Measurements from ENCODE around the gene PLPP1.

PLPP1 gene

GRCh38 chr5:55392669-55393068, 142.1 kb downstream of the PLPP1 start:
- no peak overlapping the region for H4K91ac ChIP-seq (ENCODE audit: low read length)
- peaks cover 14 to 77% of the 10 kb centered on the region in 2 experiments for H3K36me3 ChIP-seq (ENCODE audit: control insufficient read depth in 1 of 2, insufficient read depth in 2 of 2, low read depth in 1 of 2, low read length in 2 of 2)
- no peak for DNase-seq

GRCh38 chr5:55391707-55392106, 143.1 kb downstream of the PLPP1 start:
- H3K4me3 ChIP-seq (ENCODE audit: insufficient read depth in 1 of 2, low read depth in 1 of 2, low read length in 2 of 2) = no peak overlapping the region
- H2AK5ac ChIP-seq (ENCODE audit: low read length, severe bottlenecking) = no peak overlapping the region
- peaks cover 17% of the 10 kb centered on the region for H3K79me1 ChIP-seq (replicated peaks; ENCODE audit: low read length, poor library complexity, severe bottlenecking)
- no peak for DNase-seq
- H3K23ac ChIP-seq (ENCODE audit: low read length in 2 of 2) = no peak overlapping the region
- H3K27ac ChIP-seq (ENCODE audit: low read length, poor library complexity, severe bottlenecking) = no peak overlapping the region
- no peak overlapping the region for H3K4ac ChIP-seq (ENCODE audit: low read depth in 1 of 2, low read length in 2 of 2)
- no peak overlapping the region for H2BK12ac ChIP-seq (ENCODE audit: low read length in 2 of 2)
- no peak overlapping the region for H4K91ac ChIP-seq (ENCODE audit: low read length)
- H3K18ac ChIP-seq (ENCODE audit: low read depth in 1 of 2, low read length in 2 of 2) = no peak overlapping the region
- peaks cover 10% of the 10 kb centered on the region for H3K9me3 ChIP-seq (ENCODE audit: control insufficient read depth, low read length)
- H3K27me3 ChIP-seq (ENCODE audit: control insufficient read depth in 1 of 2, insufficient read depth in 1 of 2, low read length in 2 of 2) = no peaks in the 10 kb centered on the region
- no peak overlapping the region for H3K4me2 ChIP-seq (ENCODE audit: low read length, poor library complexity, severe bottlenecking)
- H3K14ac ChIP-seq (ENCODE audit: low read length in 2 of 2) = no peak overlapping the region
- H2AFZ ChIP-seq (ENCODE audit: low read depth, low read length) = no peak overlapping the region
- no peak overlapping the region for H2BK5ac ChIP-seq (ENCODE audit: low read depth, low read length, poor library complexity, severe bottlenecking)
- no peak overlapping the region for H2BK120ac ChIP-seq (ENCODE audit: low read depth, low read length)
- WGBS = 82% methylated on average over 2 of the region's 2 CpGs
- H3K4me1 ChIP-seq (ENCODE audit: control insufficient read depth, insufficient read depth, low read depth, low read length) = no peaks in the 10 kb centered on the region
- peaks cover 14 to 77% of the 10 kb centered on the region in 2 experiments for H3K36me3 ChIP-seq (ENCODE audit: control insufficient read depth in 1 of 2, insufficient read depth in 2 of 2, low read depth in 1 of 2, low read length in 2 of 2)
- H2BK15ac ChIP-seq (ENCODE audit: low read depth, poor library complexity, severe bottlenecking) = no peak overlapping the region
- no peak overlapping the region for H4K8ac ChIP-seq (ENCODE audit: low read length)
- no peak overlapping the region for H3K9ac ChIP-seq (ENCODE audit: low read length)

More at GRCh38 chr5:55392669-55393068, 142.1 kb downstream of the PLPP1 start:
- Histone ChIP-seq H2BK120ac (ENCODE audit: low read depth, low read length) (no peak overlapping the region), H2AFZ (ENCODE audit: low read depth, low read length) (no peak overlapping the region), H2BK12ac (ENCODE audit: low read length in 2 of 2) (no peak overlapping the region), H3K14ac (ENCODE audit: low read length in 2 of 2) (no peak overlapping the region), H3K4me2 (ENCODE audit: low read length, poor library complexity, severe bottlenecking) (no peak overlapping the region), H3K27me3 (ENCODE audit: control insufficient read depth in 1 of 2, insufficient read depth in 1 of 2, low read length in 2 of 2) (no peaks in the 10 kb centered on the region), H2BK15ac (ENCODE audit: low read depth, poor library complexity, severe bottlenecking) (no peak overlapping the region), H3K18ac (ENCODE audit: low read depth in 1 of 2, low read length in 2 of 2) (no peak overlapping the region), H3K4me3 (ENCODE audit: insufficient read depth in 1 of 2, low read depth in 1 of 2, low read length in 2 of 2) (no peak overlapping the region), H3K4me1 (ENCODE audit: control insufficient read depth, insufficient read depth, low read depth, low read length) (no peaks in the 10 kb centered on the region), H2BK5ac (ENCODE audit: low read depth, low read length, poor library complexity, severe bottlenecking) (no peak overlapping the region), H3K9ac (ENCODE audit: low read length) (no peak overlapping the region), H3K23ac (ENCODE audit: low read length in 2 of 2) (no peak overlapping the region), H2AK5ac (ENCODE audit: low read length, severe bottlenecking) (no peak overlapping the region), H3K9me3 (ENCODE audit: control insufficient read depth, low read length) (peaks cover 10% of the 10 kb centered on the region), H4K8ac (ENCODE audit: low read length) (no peak overlapping the region), H3K4ac (ENCODE audit: low read depth in 1 of 2, low read length in 2 of 2) (no peak overlapping the region), H3K79me1 (replicated peaks; ENCODE audit: low read length, poor library complexity, severe bottlenecking) (peaks cover 17% of the 10 kb centered on the region), H3K27ac (ENCODE audit: low read length, poor library complexity, severe bottlenecking) (no peak overlapping the region)
- whole genome bisulfite sequencing = 100% methylated on average over 1 of the region's 1 CpG

GRCh38 chr5:55387865-55388264, 146.9 kb downstream of the PLPP1 start:
- Histone ChIP-seq H3K79me1 (replicated peaks; ENCODE audit: low read length, poor library complexity, severe bottlenecking) (peaks cover 25% of the 10 kb centered on the region), H2AK5ac (ENCODE audit: low read length, severe bottlenecking) (no peak overlapping the region), H4K8ac (ENCODE audit: low read length) (no peak overlapping the region), H3K9me3 (ENCODE audit: control insufficient read depth, low read length) (peaks cover 20% of the 10 kb centered on the region), H2BK120ac (ENCODE audit: low read depth, low read length) (no peak overlapping the region), H3K27ac (ENCODE audit: low read length, poor library complexity, severe bottlenecking) (no peak overlapping the region), H3K4me3 (ENCODE audit: insufficient read depth in 1 of 2, low read depth in 1 of 2, low read length in 2 of 2) (no peak overlapping the region), H2BK5ac (ENCODE audit: low read depth, low read length, poor library complexity, severe bottlenecking) (no peak overlapping the region), H2BK15ac (ENCODE audit: low read depth, poor library complexity, severe bottlenecking) (no peak overlapping the region), H3K9ac (ENCODE audit: low read length) (no peak overlapping the region), H3K4ac (ENCODE audit: low read depth in 1 of 2, low read length in 2 of 2) (no peak overlapping the region), H2BK12ac (ENCODE audit: low read length in 2 of 2) (no peak overlapping the region), H3K4me1 (ENCODE audit: control insufficient read depth, insufficient read depth, low read depth, low read length) (no peaks in the 10 kb centered on the region), H3K14ac (ENCODE audit: low read length in 2 of 2) (no peak overlapping the region), H3K27me3 (ENCODE audit: control insufficient read depth in 1 of 2, insufficient read depth in 1 of 2, low read length in 2 of 2) (no peaks in the 10 kb centered on the region), H3K36me3 (ENCODE audit: control insufficient read depth in 1 of 2, insufficient read depth in 2 of 2, low read depth in 1 of 2, low read length in 2 of 2) (peaks cover 17 to 67% of the 10 kb centered on the region in 2 experiments), H3K4me2 (ENCODE audit: low read length, poor library complexity, severe bottlenecking) (no peak overlapping the region), H3K18ac (ENCODE audit: low read depth in 1 of 2, low read length in 2 of 2) (no peak overlapping the region), H2AFZ (ENCODE audit: low read depth, low read length) (no peak overlapping the region), H3K23ac (ENCODE audit: low read length in 2 of 2) (no peak overlapping the region), H4K91ac (ENCODE audit: low read length) (no peak overlapping the region)
- no peak for DNase-seq
- 100% methylated on average over 1 of the region's 2 CpGs for WGBS

- no peak overlapping the region for H3K14ac ChIP-seq (ENCODE audit: low read length in 2 of 2)
- H4K8ac ChIP-seq (ENCODE audit: low read length) = no peak overlapping the region
- H3K4me3 ChIP-seq (ENCODE audit: insufficient read depth in 1 of 2, low read depth in 1 of 2, low read length in 2 of 2) = no peak overlapping the region
- H3K36me3 ChIP-seq (ENCODE audit: control insufficient read depth in 1 of 2, insufficient read depth in 2 of 2, low read depth in 1 of 2, low read length in 2 of 2) = peaks cover 13 to 64% of the 10 kb centered on the region in 2 experiments
- no peak overlapping the region for H2AK5ac ChIP-seq (ENCODE audit: low read length, severe bottlenecking)
- H2AFZ ChIP-seq (ENCODE audit: low read depth, low read length) = no peak overlapping the region
- H3K23ac ChIP-seq (ENCODE audit: low read length in 2 of 2) = no peak overlapping the region
- no peak overlapping the region for H2BK5ac ChIP-seq (ENCODE audit: low read depth, low read length, poor library complexity, severe bottlenecking)
- H3K9me3 ChIP-seq (ENCODE audit: control insufficient read depth, low read length) = peaks cover 19% of the 10 kb centered on the region
- no peak overlapping the region for H2BK15ac ChIP-seq (ENCODE audit: low read depth, poor library complexity, severe bottlenecking)
- no peak overlapping the region for H4K91ac ChIP-seq (ENCODE audit: low read length)
- H3K4me1 ChIP-seq (ENCODE audit: control insufficient read depth, insufficient read depth, low read depth, low read length) = no peaks in the 10 kb centered on the region
- peaks cover 19% of the 10 kb centered on the region for H3K79me1 ChIP-seq (replicated peaks; ENCODE audit: low read length, poor library complexity, severe bottlenecking)
- H3K4me2 ChIP-seq (ENCODE audit: low read length, poor library complexity, severe bottlenecking) = no peak overlapping the region
- H3K27me3 ChIP-seq (ENCODE audit: control insufficient read depth in 1 of 2, insufficient read depth in 1 of 2, low read length in 2 of 2) = no peaks in the 10 kb centered on the region
- no peak overlapping the region for H2BK120ac ChIP-seq (ENCODE audit: low read depth, low read length)
- no peak overlapping the region for H3K18ac ChIP-seq (ENCODE audit: low read depth in 1 of 2, low read length in 2 of 2)
- H3K4ac ChIP-seq (ENCODE audit: low read depth in 1 of 2, low read length in 2 of 2) = no peak overlapping the region
- no peak overlapping the region for H2BK12ac ChIP-seq (ENCODE audit: low read length in 2 of 2)
- H3K27ac ChIP-seq (ENCODE audit: low read length, poor library complexity, severe bottlenecking) = no peak overlapping the region
- H3K9ac ChIP-seq (ENCODE audit: low read length) = no peak overlapping the region
- WGBS = no CpG with 5 or more reads among the region's 1 CpG
- no peak for DNase-seq
Measured at GRCh38 chr5:55386356-55386755, 148.4 kb downstream of the PLPP1 start.

Measured in mesenchymal stem cell (in vitro differentiated cells and primary cell).